IMR-90 (cell line): ENCODE results near the gene ORC1. TPM values are rescaled to one million over a fixed set of nuclear protein-coding genes. Genes with fewer than 3 reads are reported as not detected.

Experiments used
- ATAC-seq: fragments of 200-7000 bp; cut with Tn5 transposase; 2 replicates; pipeline ENCODE4 v1.9.1; 2020; ENCODE audit warnings: low read depth, mild to moderate bottlenecking, moderate library complexity
- BruUV-seq: library from RNA; stranded (reverse); fragments of 400-500 nt; replicated peaks from 2 replicates; lab custom pipeline; 2021; lab: Mats Ljungman, UMichigan
- CTCF ChIA-PET: fragments of 300-600 bp; formaldehyde crosslinking; extraction: SDS; loops from one replicate; lab custom pipeline; 2021; ENCODE audit warnings: antibody characterized with exemption; lab: Yijun Ruan, JAX
- POLR2A ChIA-PET: fragments of 300-600 bp; sonication (Branson Sonifier 250); formaldehyde crosslinking; loops from one replicate; lab custom pipeline; 2022; ENCODE audit warnings: antibody characterized with exemption; ENCODE audit not compliant: unreplicated experiment; lab: Charles Lee
- DNase-seq: peaks from one replicate; pipeline ENCODE4 v3.0.0; 2013
- H2AFZ ChIP-seq: replicated peaks from 2 replicates; pipeline ENCODE3; 2013; ENCODE audit warnings: low read length, mild to moderate bottlenecking; ENCODE audit not compliant: poor library complexity
- H2AK5ac ChIP-seq: 2 replicates; pipeline ENCODE4 v1.6.1; 2013; ENCODE audit warnings: low read depth, low read length, inconsistent platforms
- H2AK9ac ChIP-seq: replicated peaks from 2 replicates; pipeline ENCODE3; 2013; ENCODE audit warnings: mild to moderate bottlenecking, low read depth, low read length, moderate library complexity; ENCODE audit not compliant: poor library complexity
- H2BK120ac ChIP-seq: 2 replicates; pipeline ENCODE4 v1.6.1; 2013; ENCODE audit warnings: low read depth, low read length, inconsistent platforms
- H2BK15ac ChIP-seq: 3 replicates; pipeline ENCODE4 v1.6.1; 2013; ENCODE audit warnings: low read depth, low read length, inconsistent platforms
- H2BK20ac ChIP-seq: 2 replicates; pipeline ENCODE4 v1.6.1; 2013; ENCODE audit warnings: low read depth, mild to moderate bottlenecking, inconsistent platforms, low read length, moderate library complexity
- H2BK5ac ChIP-seq: 2 replicates; pipeline ENCODE4 v1.6.1; 2013; ENCODE audit warnings: mild to moderate bottlenecking, low read depth, low read length, inconsistent platforms; ENCODE audit not compliant: poor library complexity, severe bottlenecking
- H3K14ac ChIP-seq: replicated peaks from 2 replicates; pipeline ENCODE4 v1.6.1; 2013; ENCODE audit warnings: low read depth, low read length, inconsistent platforms
- H3K18ac ChIP-seq: 2 replicates; pipeline ENCODE4 v1.6.1; 2013; ENCODE audit warnings: low read depth, low read length, control low read depth
- H3K23ac ChIP-seq: 2 replicates; pipeline ENCODE4 v1.6.1; 2013; ENCODE audit warnings: low read depth, low read length, inconsistent platforms
- H3K27ac ChIP-seq: 2 replicates; pipeline ENCODE4 v1.5.1; 2013; ENCODE audit warnings: mild to moderate bottlenecking, control low read depth, low read length; ENCODE audit not compliant: insufficient read depth
- H3K27me3 ChIP-seq: 2 replicates; pipeline ENCODE4 v1.6.1; 2013; ENCODE audit warnings: low read length; ENCODE audit not compliant: control insufficient read depth, insufficient read depth
- H3K36me3 ChIP-seq: 2 replicates; pipeline ENCODE4 v1.6.1; 2013; ENCODE audit warnings: low read length, mixed read lengths; ENCODE audit not compliant: control insufficient read depth, insufficient read depth
- H3K4ac ChIP-seq: 2 replicates; pipeline ENCODE4 v1.6.1; 2013; ENCODE audit warnings: low read depth, low read length, inconsistent platforms
- H3K4me1 ChIP-seq: 2 replicates; pipeline ENCODE4 v1.6.1; 2013; ENCODE audit warnings: low read length, mixed read lengths; ENCODE audit not compliant: control insufficient read depth, insufficient read depth
- H3K4me2 ChIP-seq: 2 replicates; pipeline ENCODE4 v1.6.1; 2013; ENCODE audit warnings: low read depth, mild to moderate bottlenecking, control low read depth, low read length, moderate library complexity
- H3K4me3 ChIP-seq: 2 replicates; pipeline ENCODE4 v1.5.1; 2013; ENCODE audit warnings: low read depth, mild to moderate bottlenecking, control low read depth, low read length, moderate library complexity; ENCODE audit not compliant: insufficient read depth
- H3K56ac ChIP-seq: 2 replicates; pipeline ENCODE4 v1.6.1; 2013; ENCODE audit warnings: low read length, inconsistent platforms; ENCODE audit not compliant: insufficient read depth; ENCODE audit errors: extremely low read depth
- H3K79me1 ChIP-seq, 2 experiments: 2 replicates each; pipeline ENCODE4 v1.6.1; 2013; ENCODE audit warnings: low read length in 2 of 2, inconsistent platforms in 1 of 2, low read depth in 1 of 2
- H3K9ac ChIP-seq: 2 replicates; pipeline ENCODE4 v1.6.1; 2013; ENCODE audit warnings: low read depth, low read length, control low read depth
- H3K9me1 ChIP-seq: 2 replicates; pipeline ENCODE4 v1.6.1; 2013; ENCODE audit warnings: low read length, inconsistent platforms; ENCODE audit not compliant: insufficient read depth
- H3K9me3 ChIP-seq: 2 replicates; pipeline ENCODE4 v1.6.1; 2013; ENCODE audit warnings: low read length; ENCODE audit not compliant: control insufficient read depth, insufficient read depth
- H4K20me1 ChIP-seq: 2 replicates; pipeline ENCODE4 v1.6.1; 2013; ENCODE audit warnings: low read length, inconsistent platforms; ENCODE audit not compliant: insufficient read depth
- H4K5ac ChIP-seq: 2 replicates; pipeline ENCODE4 v1.6.1; 2013; ENCODE audit warnings: mild to moderate bottlenecking, low read depth, low read length, control low read depth
- H4K8ac ChIP-seq, 2 experiments: 2 replicates each; pipeline ENCODE4 v1.6.1; 2013; ENCODE audit warnings: low read depth in 2 of 2, low read length in 2 of 2, control low read depth in 1 of 2, inconsistent platforms in 1 of 2
- H4K91ac ChIP-seq: 2 replicates; pipeline ENCODE4 v1.6.1; 2013; ENCODE audit warnings: low read depth, low read length, inconsistent platforms; ENCODE audit not compliant: insufficient read depth
- BHLHE40 ChIP-seq: fragments of 150-350 bp; IDR thresholded peaks from 2 replicates; pipeline ENCODE4 v1.6.1; 2016; ENCODE audit warnings: mild to moderate bottlenecking, low read depth, low read length
- CEBPB ChIP-seq: IDR thresholded peaks from 2 replicates; pipeline ENCODE4 v1.6.1; 2012; ENCODE audit warnings: low read depth, low read length, improper control_type of control experiment
- CHD1 ChIP-seq: IDR thresholded peaks from 2 replicates; pipeline ENCODE4 v1.6.1; 2012; ENCODE audit warnings: low read depth, low read length, improper control_type of control experiment
- FOS ChIP-seq: fragments of 150-350 bp; IDR thresholded peaks from 2 replicates; pipeline ENCODE4 v1.6.1; 2016; ENCODE audit warnings: low read depth, low read length
- MAFK ChIP-seq: IDR thresholded peaks from 2 replicates; pipeline ENCODE4 v1.6.1; 2012; ENCODE audit warnings: low read depth, low read length, improper control_type of control experiment
- MAZ ChIP-seq: IDR thresholded peaks from 2 replicates; pipeline ENCODE4 v1.6.1; 2012; ENCODE audit warnings: low read depth, mild to moderate bottlenecking, low read length, improper control_type of control experiment, moderate library complexity, borderline replicate concordance
- MXI1 ChIP-seq: IDR thresholded peaks from 2 replicates; pipeline ENCODE4 v1.6.1; 2012; ENCODE audit warnings: low read depth, mild to moderate bottlenecking, low read length, moderate library complexity, borderline replicate concordance
- NFE2L2 ChIP-seq: fragments of 150-350 bp; IDR thresholded peaks from 2 replicates; pipeline ENCODE4 v1.6.1; 2016; ENCODE audit warnings: low read depth, mild to moderate bottlenecking, low read length
- POLR2A ChIP-seq: IDR thresholded peaks from 2 replicates; pipeline ENCODE4 v1.6.1; 2012; ENCODE audit warnings: mild to moderate bottlenecking, low read depth, low read length
- RAD21 ChIP-seq: IDR thresholded peaks from 2 replicates; pipeline ENCODE4 v1.6.1; 2012; ENCODE audit warnings: low read length, improper control_type of control experiment
- RCOR1 ChIP-seq: IDR thresholded peaks from 2 replicates; pipeline ENCODE4 v1.6.1; 2012; ENCODE audit warnings: mild to moderate bottlenecking, low read length, improper control_type of control experiment; ENCODE audit not compliant: insufficient replicate concordance
- RFX5 ChIP-seq: IDR thresholded peaks from 2 replicates; pipeline ENCODE4 v1.8.0; 2012; ENCODE audit warnings: low read depth, mild to moderate bottlenecking, low read length, moderate library complexity
- SMC3 ChIP-seq: fragments of 150-350 bp; IDR thresholded peaks from 2 replicates; pipeline ENCODE4 v1.6.1; 2016; ENCODE audit warnings: low read depth, mild to moderate bottlenecking, antibody characterized with exemption, low read length, moderate library complexity
- WGBS, 2 experiments: methylation state at CpG; one replicate each; pipeline versions ENCODE4 v1.1.5 to v1.1.7; 2013; ENCODE audit warnings: missing lambda C conversion rate in 2 of 2; ENCODE audit not compliant: insufficient read length in 1 of 2; ENCODE audit errors: extremely low coverage in 2 of 2; 5-methylcytosine and 5-hydroxymethylcytosine counted together
- dilution Hi-C: fragments of 300-500 bp; cut with HindIII; formaldehyde crosslinking; loops from one replicate; pipeline ENCODE4 v1.14.3; 2018; ENCODE audit warnings: low sequenced_read_pairs; ENCODE audit not compliant: unreplicated experiment
- in situ Hi-C: fragments of 300-500 bp; cut with MboI; formaldehyde crosslinking; loops from 3 replicates; pipeline ENCODE4 v1.14.3; 2019; ENCODE audit warnings: low sequenced_read_pairs, inconsistent platforms, mixed read lengths
- intact Hi-C: fragments of 100-400 bp; cut with micrococcal nuclease; formaldehyde crosslinking; loops from 2 replicates; pipeline ENCODE4 v1.10.0; 2022
- polyA plus RNA-seq, 3 experiments: library from polyadenylated mRNA; depleted of rRNA; stranded (reverse); fragments of >200 nt; gene quantifications; 2 replicates each; pipeline ENCODE4 v1.2.3, GENCODE V29; 2012; ENCODE audit warnings: low replicate concordance in 1 of 3
- total RNA-seq: library from RNA; depleted of rRNA; stranded (reverse); fragments of >200 nt; gene quantifications from 2 replicates; pipeline ENCODE4 v1.2.3, GENCODE V29; 2012
- TF ChIP-seq, protein P1 (sequence below): conservative IDR thresholded peaks from 2 replicates; pipeline ENCODE4 v1.5.1; 2012; ENCODE audit warnings: mild to moderate bottlenecking, low read depth, low read length, improper control_type of control experiment
- TF ChIP-seq, protein P2 (sequence below): fragments of 150-350 bp; IDR thresholded peaks from 2 replicates; pipeline ENCODE4 v1.6.1; 2016; ENCODE audit warnings: low read depth, mild to moderate bottlenecking, low read length, moderate library complexity, borderline replicate concordance
- TF ChIP-seq, protein P3 (sequence below): fragments of 150-350 bp; IDR thresholded peaks from 2 replicates; pipeline ENCODE4 v1.6.1; 2017; ENCODE audit warnings: mild to moderate bottlenecking, antibody characterized with exemption, low read length, low read depth

Gene ORC1
- total and polyA plus RNA-seq, 2 of the 4 experiments (the other 2 are of a cell fraction) = 6.3 to 10.6 TPM

DNA sequence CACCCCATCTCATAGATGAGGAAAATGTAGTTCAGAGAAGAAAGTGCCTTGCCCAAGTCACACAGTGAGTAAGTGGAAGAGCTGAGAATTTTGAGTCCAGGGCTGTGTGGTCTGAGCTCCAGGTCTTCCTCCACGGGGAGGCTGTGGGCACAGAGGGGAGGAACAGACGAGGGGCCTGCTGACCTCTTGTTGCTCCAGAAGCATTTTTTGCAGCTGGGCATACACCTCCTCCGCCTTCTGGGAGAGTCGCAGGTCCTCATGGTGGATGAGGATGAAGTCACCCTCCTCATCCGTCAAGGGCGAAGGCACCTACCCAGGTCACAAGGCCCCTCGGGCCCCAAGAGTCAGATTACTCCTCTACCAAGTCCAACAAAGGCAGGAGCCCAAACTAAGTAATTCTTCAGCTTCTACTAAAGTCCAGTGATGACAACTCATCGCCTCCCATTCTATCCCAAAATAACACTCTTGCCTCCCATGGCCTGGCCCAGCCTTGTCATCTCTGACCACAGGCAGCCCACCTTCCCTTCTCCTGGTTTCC is 47.3 kb downstream of the ORC1 start:
- Histone ChIP-seq H2BK20ac (no peak overlapping the region), H2BK120ac (no peak overlapping the region), H3K36me3 (peaks cover 91% of the 10 kb centered on the region), H4K20me1 (no peaks in the 10 kb centered on the region; the same call in 1 of the 2 replicates), H3K9ac (no peak overlapping the region), H3K18ac (no peak overlapping the region), H2BK5ac (no peak overlapping the region), H3K14ac (no peak overlapping the region), H4K8ac (no peak overlapping the region), H2AFZ (no peak overlapping the region), H3K23ac (no peak overlapping the region), H2BK15ac (no peak overlapping the region), H3K4me1 (no peaks in the 10 kb centered on the region), H3K4me2 (no peak overlapping the region), H2AK9ac (no peak overlapping the region), H3K4ac (no peak overlapping the region), H3K4me3 (no peak overlapping the region), H2AK5ac (no peak overlapping the region), H3K27me3 (no peaks in the 10 kb centered on the region), H3K9me1 (0 out of 2 replicates have a peak, but pooled peaks cover 8% of the 10 kb centered on the region), H3K56ac (no peak overlapping the region), H4K91ac (no peak overlapping the region), H3K79me1 (peaks cover 14 to 15% of the 10 kb centered on the region in 2 experiments), H3K9me3 (no peaks in the 10 kb centered on the region), H4K5ac (no peak overlapping the region), H3K27ac (no peak overlapping the region)
- CTCF ChIA-PET = no interaction called here
- no peak for ATAC-seq
- dilution Hi-C loops (no loop called here), intact Hi-C loops (no loop called here), in situ Hi-C loops (no loop called here)
- POLR2A ChIA-PET = no interaction called here
- DNase-seq = no peak
- BruUV-seq = no TSS peak
- TF ChIP-seq RAD21 (no peak), RFX5 (no peak), POLR2A (no peak), NFE2L2 (no peak), CEBPB (no peak), MAZ (no peak), SMC3 (no peak), CHD1 (no peak), BHLHE40 (no peak), MAFK (no peak), RCOR1 (no peak), FOS (no peak), MXI1 (no peak)
- TF ChIP-seq, protein P1, sequence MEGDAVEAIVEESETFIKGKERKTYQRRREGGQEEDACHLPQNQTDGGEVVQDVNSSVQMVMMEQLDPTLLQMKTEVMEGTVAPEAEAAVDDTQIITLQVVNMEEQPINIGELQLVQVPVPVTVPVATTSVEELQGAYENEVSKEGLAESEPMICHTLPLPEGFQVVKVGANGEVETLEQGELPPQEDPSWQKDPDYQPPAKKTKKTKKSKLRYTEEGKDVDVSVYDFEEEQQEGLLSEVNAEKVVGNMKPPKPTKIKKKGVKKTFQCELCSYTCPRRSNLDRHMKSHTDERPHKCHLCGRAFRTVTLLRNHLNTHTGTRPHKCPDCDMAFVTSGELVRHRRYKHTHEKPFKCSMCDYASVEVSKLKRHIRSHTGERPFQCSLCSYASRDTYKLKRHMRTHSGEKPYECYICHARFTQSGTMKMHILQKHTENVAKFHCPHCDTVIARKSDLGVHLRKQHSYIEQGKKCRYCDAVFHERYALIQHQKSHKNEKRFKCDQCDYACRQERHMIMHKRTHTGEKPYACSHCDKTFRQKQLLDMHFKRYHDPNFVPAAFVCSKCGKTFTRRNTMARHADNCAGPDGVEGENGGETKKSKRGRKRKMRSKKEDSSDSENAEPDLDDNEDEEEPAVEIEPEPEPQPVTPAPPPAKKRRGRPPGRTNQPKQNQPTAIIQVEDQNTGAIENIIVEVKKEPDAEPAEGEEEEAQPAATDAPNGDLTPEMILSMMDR = no peak
- TF ChIP-seq, protein P2, sequence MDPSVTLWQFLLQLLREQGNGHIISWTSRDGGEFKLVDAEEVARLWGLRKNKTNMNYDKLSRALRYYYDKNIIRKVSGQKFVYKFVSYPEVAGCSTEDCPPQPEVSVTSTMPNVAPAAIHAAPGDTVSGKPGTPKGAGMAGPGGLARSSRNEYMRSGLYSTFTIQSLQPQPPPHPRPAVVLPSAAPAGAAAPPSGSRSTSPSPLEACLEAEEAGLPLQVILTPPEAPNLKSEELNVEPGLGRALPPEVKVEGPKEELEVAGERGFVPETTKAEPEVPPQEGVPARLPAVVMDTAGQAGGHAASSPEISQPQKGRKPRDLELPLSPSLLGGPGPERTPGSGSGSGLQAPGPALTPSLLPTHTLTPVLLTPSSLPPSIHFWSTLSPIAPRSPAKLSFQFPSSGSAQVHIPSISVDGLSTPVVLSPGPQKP = no peak
- TF ChIP-seq, protein P3, sequence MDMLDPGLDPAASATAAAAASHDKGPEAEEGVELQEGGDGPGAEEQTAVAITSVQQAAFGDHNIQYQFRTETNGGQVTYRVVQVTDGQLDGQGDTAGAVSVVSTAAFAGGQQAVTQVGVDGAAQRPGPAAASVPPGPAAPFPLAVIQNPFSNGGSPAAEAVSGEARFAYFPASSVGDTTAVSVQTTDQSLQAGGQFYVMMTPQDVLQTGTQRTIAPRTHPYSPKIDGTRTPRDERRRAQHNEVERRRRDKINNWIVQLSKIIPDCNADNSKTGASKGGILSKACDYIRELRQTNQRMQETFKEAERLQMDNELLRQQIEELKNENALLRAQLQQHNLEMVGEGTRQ = no peak
- 60% methylated on average over 1 of the region's 8 CpGs; no CpG with 5 or more reads in 1 of the 2 experiments for WGBS, 2 experiments
